ENCODE data around the gene CD27. TPM values are rescaled to one million over a fixed set of nuclear protein-coding genes. Genes with fewer than 3 reads are reported as not detected.

Gene CD27
- total RNA-seq, 1 experiment from 2014 or later, result not detected

- no peak for DNase-seq (ENCODE audit: low read depth)
Observed at GRCh38 chr12:6434205-6435140, 10.3 kb upstream of the CD27 start.

GRCh38 chr12:6435961-6436715 lies 8.6 kb upstream of the CD27 start:
- DNase-seq (ENCODE audit: low read depth), result no peak

- no peak for DNase-seq (ENCODE audit: low read depth)
Observed at GRCh38 chr12:6437586-6437985, 7.2 kb upstream of the CD27 start.

DNA sequence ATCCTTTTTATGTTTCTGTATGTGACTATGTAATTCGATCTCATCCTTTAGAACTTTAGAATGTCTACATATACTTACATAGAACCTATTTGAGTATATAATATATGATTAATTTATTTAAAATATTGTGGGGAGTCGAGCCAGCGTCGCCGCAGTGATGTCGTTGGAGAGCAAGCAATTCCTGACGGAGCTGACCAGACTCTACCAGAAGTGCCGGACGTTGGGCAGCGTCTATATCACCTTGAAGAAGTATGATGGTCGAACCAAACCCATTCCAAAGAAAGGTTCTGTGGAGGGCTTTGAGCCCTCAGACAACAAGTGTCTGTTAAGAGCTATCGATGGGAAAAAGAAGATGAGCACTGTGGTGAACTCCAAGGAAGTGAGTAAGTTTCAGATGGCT lies 6.4 kb upstream of the CD27 start:
- no peak for DNase-seq (ENCODE audit: low read depth)

GRCh38 chr12:6440391-6440790 lies 4.4 kb upstream of the CD27 start:
- DNase-seq (ENCODE audit: low read depth), result no peak

DNA sequence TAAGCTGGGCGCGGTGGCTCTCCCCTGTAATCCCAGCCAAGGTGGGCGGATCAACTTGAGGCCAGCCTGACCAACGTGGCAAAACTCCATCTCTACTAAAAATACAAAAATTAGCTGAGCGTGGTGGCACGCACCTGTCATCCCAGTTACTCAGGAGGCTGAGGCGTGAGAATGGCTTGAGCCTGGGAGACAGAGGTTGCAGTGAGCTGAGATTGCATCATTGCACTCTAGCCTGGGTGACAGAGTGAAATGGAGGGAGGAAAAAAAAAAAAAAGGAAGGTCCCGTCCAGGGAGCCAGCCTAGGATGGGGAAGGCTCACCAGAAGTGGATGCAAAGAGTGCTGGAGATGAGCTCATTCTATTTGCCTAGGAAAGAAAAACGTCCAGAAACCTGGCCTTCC lies 1.9 kb upstream of the CD27 start:
- DNase-seq (ENCODE audit: low read depth), result no peak

GRCh38 chr12:6443361-6443983 lies 1.3 kb upstream of the CD27 start:
- DNase-seq (ENCODE audit: low read depth), result no peak

DNA sequence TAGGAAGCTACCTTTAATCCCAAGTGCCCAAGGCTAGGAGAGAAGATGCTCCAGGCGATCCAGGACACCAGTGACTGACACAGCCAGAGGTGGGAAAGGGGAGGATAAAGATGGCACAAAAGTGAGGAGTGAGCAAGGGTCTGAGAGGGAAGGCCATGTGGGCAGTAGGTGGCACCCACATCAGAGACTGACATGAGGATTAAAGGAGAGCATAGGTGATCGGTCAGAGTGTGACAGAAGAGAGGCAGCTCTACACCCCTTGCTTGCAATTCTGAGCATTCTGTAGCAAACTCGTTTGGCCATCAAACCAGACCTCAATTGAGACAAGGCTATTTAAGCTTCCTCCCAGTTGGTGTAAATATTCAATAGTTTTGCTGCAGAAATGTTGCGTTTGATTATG lies 724 bp upstream of the CD27 start:
- no peak for DNase-seq (ENCODE audit: low read depth)

- no peak for DNase-seq (ENCODE audit: low read depth)
Observed at GRCh38 chr12:6450091-6450868, 5.5 kb downstream of the CD27 start.

DNA sequence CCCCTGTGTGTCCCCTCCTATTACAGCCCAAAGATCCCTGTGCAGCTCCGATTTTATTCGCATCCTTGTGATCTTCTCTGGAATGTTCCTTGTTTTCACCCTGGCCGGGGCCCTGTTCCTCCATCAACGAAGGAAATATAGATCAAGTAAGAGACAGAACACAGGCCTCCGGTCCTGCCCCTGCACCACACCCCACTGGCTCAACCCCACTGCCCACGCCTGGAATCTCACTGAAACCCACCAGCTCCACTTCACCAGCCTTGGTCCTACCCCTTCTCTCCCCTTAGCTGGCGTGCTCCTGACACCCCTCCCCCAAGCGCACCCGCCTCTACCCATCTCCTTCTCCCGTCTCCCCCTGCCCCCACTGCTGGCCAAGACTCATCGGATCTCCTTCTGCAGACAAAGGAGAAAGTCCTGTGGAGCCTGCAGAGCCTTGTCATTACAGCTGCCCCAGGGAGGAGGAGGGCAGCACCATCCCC lies 6.2 kb downstream of the CD27 start:
- DNase-seq (ENCODE audit: low read depth), result no peak

DNA sequence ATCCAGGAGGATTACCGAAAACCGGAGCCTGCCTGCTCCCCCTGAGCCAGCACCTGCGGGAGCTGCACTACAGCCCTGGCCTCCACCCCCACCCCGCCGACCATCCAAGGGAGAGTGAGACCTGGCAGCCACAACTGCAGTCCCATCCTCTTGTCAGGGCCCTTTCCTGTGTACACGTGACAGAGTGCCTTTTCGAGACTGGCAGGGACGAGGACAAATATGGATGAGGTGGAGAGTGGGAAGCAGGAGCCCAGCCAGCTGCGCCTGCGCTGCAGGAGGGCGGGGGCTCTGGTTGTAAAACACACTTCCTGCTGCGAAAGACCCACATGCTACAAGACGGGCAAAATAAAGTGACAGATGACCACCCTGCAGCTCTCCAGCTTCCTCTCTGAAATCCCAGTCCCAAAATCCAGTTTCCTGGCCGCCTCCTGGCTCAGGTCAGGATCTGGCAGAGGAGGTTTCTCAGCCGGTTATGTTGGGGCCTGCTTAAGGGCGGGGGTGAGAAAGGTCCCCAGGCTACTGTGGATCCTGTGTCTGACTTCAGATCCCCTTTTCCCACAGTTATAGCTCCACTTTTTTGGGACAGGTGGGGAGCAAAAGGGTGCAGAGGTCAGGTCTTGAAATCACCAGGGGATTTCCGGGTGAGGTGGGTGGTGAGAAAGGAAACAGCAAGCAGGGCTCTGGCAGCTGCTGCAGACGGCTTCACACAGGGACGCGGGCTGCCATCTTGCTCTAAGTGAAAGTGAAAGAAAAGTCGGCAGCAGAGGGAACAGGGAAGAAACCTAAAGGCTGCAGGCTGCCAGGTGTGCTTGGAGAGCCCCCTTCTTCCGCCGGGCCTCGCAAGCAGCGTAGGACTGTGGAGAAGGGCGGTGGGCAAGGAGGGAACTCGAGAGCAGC lies 6.8 kb downstream of the CD27 start, which contains the start of gene TAPBPL:
Gene TAPBPL, plus strand, starts transcription at position 695 of the 897 bp plus-strand sequence. CDS start 207 bp downstream, outside the sequence.
- peak; percentile 91 for DNase-seq (ENCODE audit: low read depth)

GRCh38 chr12:6452245-6452943 lies 7.6 kb downstream of the CD27 start:
- DNase-seq (ENCODE audit: low read depth), result no peak

- DNase-seq (ENCODE audit: low read depth), result no peak
Observed at GRCh38 chr12:6452944-6453630, 8.3 kb downstream of the CD27 start.

DNA sequence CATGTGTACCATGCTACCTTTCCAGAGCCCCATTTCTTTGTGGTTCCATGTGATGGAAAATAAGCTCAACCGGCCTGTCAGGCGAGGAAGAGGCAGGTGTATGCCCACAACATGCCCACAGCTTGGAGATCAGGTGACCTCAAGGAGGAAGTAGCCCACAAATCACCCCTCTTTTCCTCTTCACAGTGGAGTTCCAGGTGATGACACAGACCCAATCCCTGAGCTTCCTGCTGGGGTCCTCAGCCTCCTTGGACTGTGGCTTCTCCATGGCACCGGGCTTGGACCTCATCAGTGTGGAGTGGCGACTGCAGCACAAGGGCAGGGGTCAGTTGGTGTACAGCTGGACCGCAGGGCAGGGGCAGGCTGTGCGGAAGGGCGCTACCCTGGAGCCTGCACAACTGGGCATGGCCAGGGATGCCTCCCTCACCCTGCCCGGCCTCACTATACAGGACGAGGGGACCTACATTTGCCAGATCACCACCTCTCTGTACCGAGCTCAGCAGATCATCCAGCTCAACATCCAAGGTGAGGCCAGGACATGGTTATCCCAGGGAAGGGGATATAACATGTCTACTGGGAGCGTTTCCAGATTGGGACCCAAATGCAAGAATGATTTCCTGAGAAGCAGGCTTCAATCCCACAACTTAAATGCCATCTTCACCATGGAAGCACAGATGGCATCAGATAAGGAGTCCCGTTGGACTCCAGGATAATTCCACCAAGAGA lies 12.6 kb downstream of the CD27 start:
- no peak for DNase-seq (ENCODE audit: low read depth)

- no peak for DNase-seq (ENCODE audit: low read depth)
Observed at GRCh38 chr12:6458281-6459003, 13.7 kb downstream of the CD27 start.

- no peak for DNase-seq (ENCODE audit: low read depth)
Observed at GRCh38 chr12:6459004-6459337, 14.2 kb downstream of the CD27 start.

DNA sequence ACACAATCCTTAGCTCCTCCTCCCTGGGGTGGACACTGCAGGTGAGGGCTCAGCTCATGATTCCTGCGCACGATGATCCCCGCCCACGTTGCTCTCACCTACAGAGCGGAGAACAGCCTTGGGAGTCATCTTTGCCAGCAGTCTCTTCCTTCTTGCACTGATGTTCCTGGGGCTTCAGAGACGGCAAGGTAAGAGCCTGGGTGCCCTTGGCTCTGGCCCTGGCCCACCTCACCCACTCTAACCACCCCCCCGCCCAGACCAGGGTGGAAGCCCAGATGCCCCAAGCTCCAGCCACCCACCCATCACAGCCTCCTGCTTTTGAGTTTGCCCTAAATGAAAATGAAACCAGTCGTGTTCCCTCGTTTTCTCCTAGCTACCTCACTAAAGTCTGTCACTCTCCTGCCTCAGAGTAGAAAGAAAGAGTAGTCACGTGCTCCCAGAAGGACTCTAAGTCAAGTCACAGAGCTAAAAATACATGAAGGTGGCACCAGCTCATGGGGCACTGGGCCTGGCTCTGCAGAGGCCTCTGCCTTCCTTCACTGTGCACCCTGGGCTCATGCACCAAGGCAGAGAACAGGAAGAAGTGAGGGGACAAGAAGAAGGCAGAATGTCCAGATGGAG lies 16.1 kb downstream of the CD27 start:
- no peak for DNase-seq (ENCODE audit: low read depth)

Data from HT1080 (cell line).